Globus pallidus (tissue), 1 donor: ENCODE measurements around the gene MLYCD.
A peak's percentile ranks its signal among the peaks of the same experiment; 100 is the strongest.

Experiments used
- DNase-seq: peaks from one replicate; pipeline ENCODE4 v3.0.0-alpha.2; 2015; ENCODE audit warnings: low spot score

MLYCD gene

GRCh38 chr16:83925957-83926725, 27.2 kb downstream of the MLYCD start:
- no peak for DNase-seq

GRCh38 chr16:83926726-83927397, 27.9 kb downstream of the MLYCD start:
- peak; percentile 16 for DNase-seq

- no peak for DNase-seq
Observed at GRCh38 chr16:83928341-83929055, 29.6 kb downstream of the MLYCD start.

- DNase-seq = no peak
Observed at GRCh38 chr16:83929811-83930555, 31.1 kb downstream of the MLYCD start.

- no peak for DNase-seq
Observed at GRCh38 chr16:83930730-83931500, 32.0 kb downstream of the MLYCD start.

GRCh38 chr16:83931556-83931955, 32.6 kb downstream of the MLYCD start:
- DNase-seq = no peak

GRCh38 chr16:83932304-83932703, 33.4 kb downstream of the MLYCD start:
- no peak for DNase-seq

- no peak for DNase-seq
Observed at GRCh38 chr16:83932955-83933673, 34.2 kb downstream of the MLYCD start.

- no peak for DNase-seq
Observed at GRCh38 chr16:83933885-83934683, 35.2 kb downstream of the MLYCD start.

GRCh38 chr16:83934684-83934977, 35.7 kb downstream of the MLYCD start:
- DNase-seq = no peak

GRCh38 chr16:83935005-83935857, 36.3 kb downstream of the MLYCD start:
- no peak for DNase-seq

GRCh38 chr16:83935858-83936255, 36.9 kb downstream of the MLYCD start:
- no peak for DNase-seq

- no peak for DNase-seq
Observed at GRCh38 chr16:83936581-83937165, 37.8 kb downstream of the MLYCD start.

- no peak for DNase-seq
Observed at GRCh38 chr16:83937267-83937666, 38.4 kb downstream of the MLYCD start.

GRCh38 chr16:83937922-83938885, 39.3 kb downstream of the MLYCD start:
- DNase-seq = no peak

- DNase-seq = no peak
Observed at GRCh38 chr16:83939266-83939855, 40.4 kb downstream of the MLYCD start.

GRCh38 chr16:83940119-83940518, 41.2 kb downstream of the MLYCD start:
- DNase-seq = no peak
